ENCODE data around the gene LRRC8D. TPM values are rescaled to one million over a fixed set of nuclear protein-coding genes. Genes with fewer than 3 reads are reported as not detected.
A peak's percentile ranks its signal among the peaks of the same experiment; 100 is the strongest.

Gene LRRC8D
- polyA plus RNA-seq, 2 of the 4 experiments (the other 2 are of a cell fraction), result 41.8 to 76.7 TPM

- no peak for DNase-seq (ENCODE audit: low read depth in 1 of 2, low spot score in 1 of 2)
- TF ChIP-seq ZSCAN20 (CRISPR knock-in tag; IDR thresholded peaks at IDR 0.05) (no peak), MAFK (IDR thresholded peaks at IDR 0.05; ENCODE audit: partially characterized antibody) (peak; percentile 92)
- no peak overlapping the region for H3K4me2 ChIP-seq
- no peaks in the 10 kb centered on the region for H3K9me3 ChIP-seq
- H3K27ac ChIP-seq, result no peak overlapping the region
- peaks cover 43% of the 10 kb centered on the region for H3K4me1 ChIP-seq
- CTCF ChIA-PET, result interaction anchor here (1.3 kb wide), 2 partner anchors 8 to 16 kb away, joined by 3 to 4 read pairs; no protein-coding TSS in a partner anchor
- POLR2A ChIA-PET, result no interaction called here
- no peak for FAIRE-seq
- 92% methylated on average over 4 of the region's 4 CpGs for WGBS (ENCODE audit: missing lambda C conversion rate)
- no peak for ATAC-seq
- H3K4me3 ChIP-seq, result no peak overlapping the region
Measured at GRCh38 chr1:89850844-89851415, 30.1 kb downstream of the LRRC8D start.

- no peak overlapping the region for H3K4me2 ChIP-seq
- ATAC-seq, result no peak
Measured at GRCh38 chr1:89854140-89854539, 33.3 kb downstream of the LRRC8D start.

More at GRCh38 chr1:89854140-89854539, 33.3 kb downstream of the LRRC8D start:
- Histone ChIP-seq H3K4me1 (peaks cover 26% of the 10 kb centered on the region), H3K9me3 (no peaks in the 10 kb centered on the region), H3K27ac (no peak overlapping the region), H3K4me3 (no peak overlapping the region)
- no peak for FAIRE-seq
- WGBS (ENCODE audit: missing lambda C conversion rate), result 87% methylated on average over 2 of the region's 2 CpGs
- ChIA-PET CTCF (interaction anchor here (0.9 to 1.8 kb wide), 3 partner anchors 10 to 30 kb away, joined by 4 to 8 read pairs (median 5); no protein-coding TSS in a partner anchor), POLR2A (no interaction called here)
- DNase-seq (ENCODE audit: low read depth in 1 of 2, low spot score in 1 of 2), result no peak
- TF ChIP-seq RCOR1 (IDR thresholded peaks at IDR 0.05; ENCODE audit: low read depth, low read length) (no peak), MAZ (IDR thresholded peaks at IDR 0.05; ENCODE audit: borderline replicate concordance, low read depth, low read length) (no peak), TFCP2L1 (CRISPR knock-in tag; IDR thresholded peaks at IDR 0.05) (no peak), MAX (IDR thresholded peaks at IDR 0.05) (no peak), PHF8 (IDR thresholded peaks at IDR 0.05; ENCODE audit: borderline replicate concordance, low read depth) (no peak), FOXS1 (CRISPR knock-in tag; IDR thresholded peaks at IDR 0.05) (no peak), POLR2AphosphoS2 (conservative IDR thresholded peaks at IDR 0.05; ENCODE audit: low read length) (no peak), BCL3 (IDR thresholded peaks at IDR 0.05) (no peak), CBX8 (IDR thresholded peaks at IDR 0.05) (no peak), RARB (CRISPR knock-in tag; IDR thresholded peaks at IDR 0.05) (no peak), REST (IDR thresholded peaks at IDR 0.05) (no peak), JUNB (IDR thresholded peaks at IDR 0.05) (no peak), CBX2 (IDR thresholded peaks at IDR 0.05; ENCODE audit: borderline replicate concordance, low read depth) (no peak), MYC (IDR thresholded peaks at IDR 0.05; ENCODE audit: borderline replicate concordance, low read length) (no peak), NFE2L2 (conservative IDR thresholded peaks at IDR 0.05; ENCODE audit: low read length) (no peak), HMGXB4 (CRISPR knock-in tag; IDR thresholded peaks at IDR 0.05; ENCODE audit: borderline replicate concordance) (no peak), HOXB5 (CRISPR knock-in tag; IDR thresholded peaks at IDR 0.05) (no peak), KDM1A (IDR thresholded peaks at IDR 0.05; ENCODE audit: low read depth) (no peak), PBX3 (IDR thresholded peaks at IDR 0.05) (no peak)
